Neural cell (in vitro differentiated cells): ENCODE results near the gene SLC35E4.

Experiments
- CTCF ChIP-seq: fragments of 450-650 bp; IDR thresholded peaks from 2 replicates; pipeline ENCODE4 v1.5.1; 2014; ENCODE audit warnings: antibody characterized with exemption, mild to moderate bottlenecking, moderate library complexity; ENCODE audit not compliant: poor library complexity, severe bottlenecking
- EP300 ChIP-seq: fragments of 450-650 bp; conservative IDR thresholded peaks from 2 replicates; pipeline ENCODE4 v1.6.1; 2014; ENCODE audit warnings: antibody characterized with exemption, mild to moderate bottlenecking, moderate library complexity; ENCODE audit not compliant: poor library complexity, severe bottlenecking
- EZH2 ChIP-seq: fragments of 200-600, 300-800 bp; shearing (Covaris generic), sonication (generic); IDR thresholded peaks from 2 replicates; pipeline ENCODE4 v1.6.1; 2014; ENCODE audit warnings: antibody characterized with exemption, low read length, borderline replicate concordance, mild to moderate bottlenecking; ENCODE audit not compliant: insufficient read depth, poor library complexity, severe bottlenecking
- POLR2AphosphoS5 ChIP-seq: IDR thresholded peaks from 2 replicates; pipeline ENCODE4 v1.6.1; 2012
- REST ChIP-seq: IDR thresholded peaks from 2 replicates; pipeline ENCODE4 v1.6.1; 2012; ENCODE audit warnings: borderline replicate concordance
- TAF1 ChIP-seq: IDR thresholded peaks from 2 replicates; pipeline ENCODE4 v1.6.1; 2012; ENCODE audit warnings: low read depth

DNA sequence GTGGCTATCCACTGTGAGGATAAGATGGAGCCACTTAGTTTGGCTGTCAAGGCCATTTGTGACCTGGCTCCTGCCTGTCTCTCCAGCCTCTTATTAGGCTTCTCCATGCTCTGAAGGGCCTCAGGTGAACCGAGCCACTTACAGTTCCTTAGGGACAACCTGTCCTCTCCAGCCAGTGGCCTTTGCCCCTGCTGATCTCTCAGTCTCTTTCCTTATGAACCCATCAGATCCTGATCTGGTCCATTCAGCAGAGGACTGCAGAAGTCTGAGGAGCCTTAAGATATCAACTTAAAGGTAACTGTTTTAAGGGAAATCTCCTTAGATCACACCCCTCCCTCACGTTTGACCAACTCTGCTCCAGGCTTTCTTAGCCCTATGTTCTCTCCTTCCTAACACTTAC is 29.7 kb downstream of the SLC35E4 start:
- TF ChIP-seq CTCF = no peak
- TF ChIP-seq POLR2AphosphoS5 = no peak
- no peak for TF ChIP-seq REST
- TF ChIP-seq EZH2 = no peak
- no peak for TF ChIP-seq TAF1
- no peak for TF ChIP-seq EP300
